AG04450 (cell line): Measurements from ENCODE around the gene ACOXL. TPM values are rescaled to one million over a fixed set of nuclear protein-coding genes. Genes with fewer than 3 reads are reported as not detected.

Experiments
- CTCF ChIA-PET: fragments of 300-600, 350-600 bp; formaldehyde crosslinking; extraction: SDS; loops from one replicate; lab custom pipeline; 2022; ENCODE audit warnings: antibody characterized with exemption, inconsistent platforms; lab: Charles Lee
- POLR2A ChIA-PET: fragments of 350-600 bp; formaldehyde crosslinking; extraction: SDS; loops from one replicate; lab custom pipeline; 2021; ENCODE audit warnings: antibody characterized with exemption, inconsistent platforms; lab: Yijun Ruan, JAX
- DNase-seq: peaks from one replicate; pipeline ENCODE4 v3.0.0-alpha.2; 2011; ENCODE audit warnings: low read depth, low spot score
- H3K27ac ChIP-seq: one replicate; pipeline ENCODE4 v1.5.1; 2012; ENCODE audit warnings: low read depth, low read length, control low read depth
- H3K27me3 ChIP-seq: one replicate; pipeline ENCODE4 v1.6.0; 2012; ENCODE audit warnings: low read length; ENCODE audit not compliant: control insufficient read depth, insufficient read depth
- H3K4me3 ChIP-seq: 2 replicates; pipeline ENCODE4 v1.5.1; 2011; ENCODE audit warnings: mild to moderate bottlenecking, low read depth, low read length, control low read depth
- H3K9me3 ChIP-seq: 2 replicates; pipeline ENCODE4 v1.5.1; 2012; ENCODE audit warnings: low read length; ENCODE audit not compliant: control insufficient read depth, insufficient read depth
- polyA plus RNA-seq: library from polyadenylated mRNA; depleted of rRNA; stranded (reverse); fragments of >200 nt; gene quantifications from 2 replicates; pipeline ENCODE4 v1.2.3, GENCODE V29; 2011
- TF ChIP-seq, protein P1 (sequence below): IDR thresholded peaks from 2 replicates; pipeline ENCODE4 v1.5.1; 2011; ENCODE audit warnings: low read depth, low read length, control low read depth, inconsistent platforms

The ACOXL gene
- polyA plus RNA-seq, 1 experiment, result not detected

DNA sequence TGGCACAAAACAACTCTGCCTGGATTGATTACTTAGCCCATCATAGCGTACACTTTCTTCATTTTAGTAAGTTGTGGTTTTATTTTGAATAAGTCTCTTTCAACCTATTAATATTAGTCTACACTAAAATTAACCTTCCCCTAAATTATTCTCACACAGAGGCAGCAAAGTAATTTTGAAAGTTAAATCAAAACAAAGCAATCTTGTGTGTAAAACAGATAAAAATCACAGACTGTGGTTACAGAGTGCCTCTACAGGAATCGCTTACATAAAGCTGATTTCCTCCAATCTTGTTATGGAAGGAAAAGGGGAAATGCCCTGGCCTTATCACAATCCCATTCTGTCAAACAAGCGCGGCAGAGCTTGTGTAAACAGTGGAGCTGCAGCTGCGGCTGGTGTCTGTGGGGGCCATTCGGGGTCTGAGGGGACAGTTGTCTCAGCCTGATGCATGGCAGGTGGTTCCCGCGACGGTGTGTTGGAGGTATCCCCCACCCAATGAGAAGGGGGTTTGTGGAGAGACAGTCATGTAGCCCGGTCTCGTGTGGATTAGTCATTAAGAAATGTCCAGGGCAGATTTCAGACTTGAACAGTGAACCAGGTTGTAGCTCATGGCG is 430.5 kb downstream of the ACOXL start:
- Histone ChIP-seq H3K9me3 (no peaks in the 10 kb centered on the region; the same call in 1 of the 2 replicates), H3K27ac (no peak overlapping the region), H3K27me3 (no peaks in the 10 kb centered on the region), H3K4me3 (no peak overlapping the region)
- POLR2A ChIA-PET, result interaction anchor here (0.9 kb wide), 1 partner anchor 40 kb away, joined by 8 read pairs; no protein-coding TSS in a partner anchor
- no peak for DNase-seq
- TF ChIP-seq, protein P1, sequence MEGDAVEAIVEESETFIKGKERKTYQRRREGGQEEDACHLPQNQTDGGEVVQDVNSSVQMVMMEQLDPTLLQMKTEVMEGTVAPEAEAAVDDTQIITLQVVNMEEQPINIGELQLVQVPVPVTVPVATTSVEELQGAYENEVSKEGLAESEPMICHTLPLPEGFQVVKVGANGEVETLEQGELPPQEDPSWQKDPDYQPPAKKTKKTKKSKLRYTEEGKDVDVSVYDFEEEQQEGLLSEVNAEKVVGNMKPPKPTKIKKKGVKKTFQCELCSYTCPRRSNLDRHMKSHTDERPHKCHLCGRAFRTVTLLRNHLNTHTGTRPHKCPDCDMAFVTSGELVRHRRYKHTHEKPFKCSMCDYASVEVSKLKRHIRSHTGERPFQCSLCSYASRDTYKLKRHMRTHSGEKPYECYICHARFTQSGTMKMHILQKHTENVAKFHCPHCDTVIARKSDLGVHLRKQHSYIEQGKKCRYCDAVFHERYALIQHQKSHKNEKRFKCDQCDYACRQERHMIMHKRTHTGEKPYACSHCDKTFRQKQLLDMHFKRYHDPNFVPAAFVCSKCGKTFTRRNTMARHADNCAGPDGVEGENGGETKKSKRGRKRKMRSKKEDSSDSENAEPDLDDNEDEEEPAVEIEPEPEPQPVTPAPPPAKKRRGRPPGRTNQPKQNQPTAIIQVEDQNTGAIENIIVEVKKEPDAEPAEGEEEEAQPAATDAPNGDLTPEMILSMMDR, result no peak
- CTCF ChIA-PET, result interaction anchor here (0.6 to 0.8 kb wide), 2 partner anchors 9 to 28 kb away, joined by 3 read pairs; no protein-coding TSS in a partner anchor

DNA sequence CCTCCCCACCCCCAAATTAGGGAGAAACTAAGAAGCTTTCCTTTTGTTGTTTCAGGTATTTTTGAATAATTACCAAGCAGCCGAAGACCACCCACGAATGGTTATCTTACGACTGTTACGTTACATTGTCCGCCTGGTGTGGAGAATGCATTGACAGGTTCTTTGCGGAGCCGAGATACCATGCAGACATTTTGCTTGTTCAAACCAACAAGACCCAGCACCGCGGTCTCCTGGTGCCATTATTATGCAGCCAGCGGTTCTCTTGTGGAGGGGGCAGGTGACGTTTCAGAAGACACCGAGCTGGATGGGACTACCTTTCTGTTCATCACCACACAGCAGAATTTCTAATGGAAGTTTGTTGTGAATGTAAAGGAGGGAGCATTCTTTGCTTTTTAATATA is 431.7 kb downstream of the ACOXL start:
- POLR2A ChIA-PET, result no interaction called here
- H3K9me3 ChIP-seq, result no peaks in the 10 kb centered on the region; the same call in 1 of the 2 replicates
- CTCF ChIA-PET, result no interaction called here
- H3K27ac ChIP-seq, result no peak overlapping the region
- H3K27me3 ChIP-seq, result peaks cover under 1% of the 10 kb centered on the region
- TF ChIP-seq, protein P1, result no peak
- no peak overlapping the region for H3K4me3 ChIP-seq
- DNase-seq, result no peak

DNA sequence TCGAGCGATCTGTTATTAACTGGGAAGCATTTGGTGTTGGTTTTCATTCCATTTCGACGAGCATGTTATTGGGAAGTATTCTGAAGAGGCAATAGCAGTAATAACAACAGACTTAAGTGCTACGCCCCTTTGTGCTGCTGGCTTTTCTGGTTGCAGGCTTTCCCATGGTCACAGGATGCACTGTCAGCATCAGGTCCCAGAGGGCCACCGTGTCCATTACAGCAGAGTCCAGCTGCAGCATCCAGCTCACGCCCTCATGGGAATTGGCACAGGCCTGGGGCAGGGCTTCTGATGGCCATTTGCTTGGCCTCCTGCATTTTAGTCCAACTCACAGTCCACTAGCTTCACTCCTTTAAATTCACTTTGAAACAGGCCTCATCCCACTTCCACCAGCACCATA is 432.7 kb downstream of the ACOXL start:
- TF ChIP-seq, protein P1, result no peak
- Histone ChIP-seq H3K27ac (no peak overlapping the region), H3K9me3 (no peaks in the 10 kb centered on the region; the same call in 1 of the 2 replicates), H3K4me3 (no peak overlapping the region), H3K27me3 (peaks cover 5% of the 10 kb centered on the region)
- no peak for DNase-seq
- POLR2A ChIA-PET, result no interaction called here
- CTCF ChIA-PET, result no interaction called here

DNA sequence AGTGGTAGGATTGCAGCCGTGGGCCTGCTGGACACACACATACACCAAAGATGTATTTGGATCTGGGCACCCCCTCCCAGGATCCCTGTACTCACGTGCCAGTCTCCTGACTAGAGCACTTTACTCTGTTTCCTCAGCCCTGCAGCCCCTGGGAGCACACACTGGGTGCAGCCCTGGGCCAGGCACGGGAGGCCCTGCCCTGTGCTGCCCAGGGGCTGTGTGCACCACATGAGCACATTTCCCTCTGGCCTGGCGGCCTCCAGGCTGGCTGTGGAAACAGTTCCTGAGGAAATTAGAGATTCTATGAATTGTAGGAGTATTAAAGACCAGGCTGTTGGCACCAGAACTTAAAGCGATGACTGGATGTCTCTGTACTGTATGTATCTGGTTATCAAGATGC is 433.7 kb downstream of the ACOXL start:
- H3K9me3 ChIP-seq, result no peaks in the 10 kb centered on the region; the same call in 1 of the 2 replicates
- no peak for DNase-seq
- H3K4me3 ChIP-seq, result no peak overlapping the region
- no peak overlapping the region for H3K27ac ChIP-seq
- TF ChIP-seq, protein P1, result no peak
- peaks cover 6% of the 10 kb centered on the region for H3K27me3 ChIP-seq
- CTCF ChIA-PET, result no interaction called here
- POLR2A ChIA-PET, result no interaction called here

DNA sequence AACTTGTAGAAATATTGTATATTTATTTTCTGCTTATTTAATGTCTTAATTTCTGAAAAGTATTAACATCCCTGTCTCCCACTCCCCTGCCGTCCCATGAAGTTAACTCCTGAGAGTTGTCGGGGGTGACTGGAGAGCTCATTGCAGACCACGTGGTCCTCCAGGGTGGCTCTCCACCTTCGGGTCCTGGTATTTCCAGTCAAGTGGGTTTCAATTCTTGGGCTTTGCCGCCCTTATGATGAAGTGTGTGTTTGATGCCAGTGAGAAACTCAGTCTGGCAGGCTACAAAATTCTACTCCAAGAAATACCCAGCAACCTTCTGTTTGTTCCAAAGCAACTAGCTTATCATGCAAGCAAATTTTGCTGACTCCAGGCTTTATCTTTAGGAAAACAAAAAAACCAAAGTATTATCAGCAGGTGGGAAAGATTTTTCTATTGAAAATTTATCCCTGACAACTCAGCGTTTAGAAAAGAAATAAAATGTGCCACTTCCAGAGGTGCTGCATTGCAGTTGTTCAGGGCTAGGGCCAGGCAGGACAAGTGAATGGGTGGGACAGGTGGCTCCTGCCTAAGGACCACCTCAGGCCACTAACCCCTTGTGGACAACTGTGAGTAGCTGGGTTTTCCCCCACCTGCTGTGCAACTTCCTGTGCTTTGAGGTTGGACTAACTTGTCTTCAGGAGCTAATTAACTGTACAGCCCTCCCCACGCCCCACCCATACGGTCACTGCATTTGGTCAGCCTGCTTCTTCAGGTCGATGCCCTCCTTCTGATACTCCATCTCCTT is 434.9 kb downstream of the ACOXL start:
- ChIA-PET POLR2A (no interaction called here), CTCF (no interaction called here)
- Histone ChIP-seq H3K27ac (no peak overlapping the region), H3K27me3 (peaks cover 11% of the 10 kb centered on the region), H3K4me3 (no peak overlapping the region), H3K9me3 (no peaks in the 10 kb centered on the region; the same call in 1 of the 2 replicates)
- no peak for DNase-seq
- TF ChIP-seq, protein P1, result no peak
